Stomach (tissue), 9 donors: ENCODE results near the gene SDHA. TPM values are rescaled to one million over a fixed set of nuclear protein-coding genes. Genes with fewer than 3 reads are reported as not detected.

ENCODE experiments used
- DNase-seq, 2 donors: peaks; one replicate each; pipeline versions ENCODE4 v3.0.0 to v3.0.0-alpha.2; 2013 to 2019
- H3K27ac ChIP-seq, 5 donors: fragments of 200-600 bp in 4 of 5; sonication (generic) in 4 of 5; one replicate each; pipeline ENCODE4 v1.5.1; 2013 to 2019; ENCODE audit warnings: mild to moderate bottlenecking in 1 of 5, moderate library complexity in 1 of 5
- H3K27me3 ChIP-seq, 3 donors: fragments of 200-600 bp; sonication (generic); one replicate each; pipeline ENCODE4 v1.5.1; 2017 to 2019; ENCODE audit warnings: mixed run types in 1 of 3
- H3K36me3 ChIP-seq, 4 donors: fragments of 200-600 bp; sonication (generic); 1 replicate in 3 of 4; 2 replicates in 1 of 4; pipeline ENCODE4 v1.5.1; 2016 to 2019
- H3K4me1 ChIP-seq, 4 donors: fragments of 200-600 bp; sonication (generic); one replicate each; pipeline ENCODE4 v1.5.1; 2016 to 2019
- H3K4me3 ChIP-seq, 4 donors: fragments of 200-600 bp; sonication (generic) in 3 of 4; one replicate each; pipeline ENCODE4 v1.5.1; 2016 to 2019; ENCODE audit warnings: mild to moderate bottlenecking in 1 of 4
- H3K9me3 ChIP-seq, 4 donors: fragments of 200-600 bp; sonication (generic); one replicate each; pipeline ENCODE4 v1.5.1; 2016 to 2019
- EP300 ChIP-seq: sonication (generic); formaldehyde crosslinking; IDR thresholded peaks from one replicate; pipeline ENCODE4 v1.6.1; 2017; ENCODE audit warnings: antibody characterized with exemption
- POLR2A ChIP-seq, 4 donors: fragments of 450-650 bp; IDR thresholded peaks; one replicate each; pipeline ENCODE4 v1.6.1; 2016; ENCODE audit warnings: antibody characterized with exemption in 4 of 4, control low read depth in 2 of 4, mild to moderate bottlenecking in 1 of 4, moderate library complexity in 1 of 4
- POLR2AphosphoS5 ChIP-seq, 3 donors: sonication (generic); formaldehyde crosslinking; IDR thresholded peaks; one replicate each; pipeline ENCODE4 v1.6.1; 2016; ENCODE audit warnings: antibody characterized with exemption in 3 of 3
- WGBS, 5 donors: extraction: QIAGEN DNeasy Blood & Tissue Kit in 3 of 5; methylation state at CpG; one replicate each; pipeline versions ENCODE4 v1.1.5 to v1.1.7; 2013 to 2018; 5-methylcytosine and 5-hydroxymethylcytosine counted together
- intact Hi-C: fragments of 100-400 bp; cut with DNase I; formaldehyde crosslinking; loops from one replicate; pipeline ENCODE4 v1.15.1; 2023; ENCODE audit warnings: low total_unique reads
- polyA plus RNA-seq, 3 donors: library from polyadenylated mRNA; stranded (reverse); fragments of 200-250 nt; gene quantifications; one replicate each; pipeline ENCODE4 v1.2.3, GENCODE V29; 2013
- total RNA-seq, 5 donors: library from RNA; depleted of rRNA; stranded (reverse); fragments of >200 nt; gene quantifications; one replicate each; pipeline versions ENCODE4 v1.1.0 to v1.2.3, GENCODE V29; 2014 to 2016
- TF ChIP-seq, protein P1 (sequence below), 7 experiments: fragments of 450-650 bp in 4 of 7; fragments of 200-600 bp in 3 of 7; sonication (generic) in 3 of 7; IDR thresholded peaks; one replicate each; pipeline ENCODE4 v1.5.1; 2016 to 2019; ENCODE audit warnings: antibody characterized with exemption in 7 of 7, control low read depth in 2 of 7, mild to moderate bottlenecking in 1 of 7
- donor health status: healthy with polysubstance abuse.
- donor health status: Bipolar disorder and iron deficiency.
- donor health status: healthy.

The SDHA gene
- total and polyA plus RNA-seq, 8 donors, result 78.8 to 509 (median 111) TPM

DNA sequence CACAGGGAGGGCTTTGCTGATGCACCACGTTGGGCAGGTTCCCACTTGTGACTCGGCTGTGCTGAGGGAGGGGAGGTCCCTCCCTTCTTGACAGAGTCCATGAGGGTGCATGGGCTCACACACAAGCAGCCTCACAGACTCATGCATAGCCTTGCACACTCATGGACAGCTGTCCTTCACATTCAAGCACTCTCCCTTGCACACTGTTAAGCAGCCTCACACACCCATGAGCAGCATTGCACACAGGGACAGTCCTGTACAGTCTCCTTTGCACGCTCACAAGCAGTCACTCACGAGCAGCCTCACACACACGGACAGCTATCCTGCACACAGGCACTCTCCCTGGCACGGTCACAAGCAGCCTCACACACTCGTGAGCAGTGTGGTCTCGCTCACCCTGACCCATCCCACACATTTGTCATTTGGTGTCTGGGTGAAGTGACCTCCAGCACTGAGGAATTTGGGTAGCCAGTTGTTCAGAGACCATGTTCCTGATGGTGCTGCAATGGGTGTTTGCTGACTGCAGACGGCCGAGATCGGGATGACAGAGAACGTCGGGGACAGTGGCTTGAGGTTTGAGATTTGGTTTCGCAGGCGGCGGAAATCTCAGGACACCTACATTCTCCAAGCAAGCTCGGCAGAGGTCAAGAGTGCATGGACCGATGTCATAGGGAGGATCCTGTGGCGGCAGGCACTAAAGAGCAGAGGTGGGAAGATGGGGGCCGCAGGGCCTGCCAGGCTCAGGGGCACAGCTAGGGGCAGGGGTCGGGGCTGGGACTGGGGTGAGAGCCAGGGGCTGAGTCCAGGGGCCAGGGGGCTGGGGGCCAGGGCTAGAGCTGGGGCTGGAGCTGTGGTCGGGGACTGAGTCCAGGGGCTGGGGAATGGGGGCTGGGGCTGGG lies 44.5 kb upstream of the SDHA start:
- Histone ChIP-seq H3K36me3 (no peaks in the 10 kb centered on the region), H3K27me3 (peaks cover 0 to 10% (median 0%) of the 10 kb centered on the region in 3 donors), H3K27ac (no peak overlapping the region), H3K4me1 (no peaks in the 10 kb centered on the region), H3K9me3 (no peaks in the 10 kb centered on the region), H3K4me3 (no peak overlapping the region)
- no peak for DNase-seq
- TF ChIP-seq EP300, result no peak
- intact Hi-C loops, result no loop called here
- WGBS, 5 donors, result 82 to 92% (median 86%) methylated on average over 20 to 22 of the region's 22 CpGs

DNA sequence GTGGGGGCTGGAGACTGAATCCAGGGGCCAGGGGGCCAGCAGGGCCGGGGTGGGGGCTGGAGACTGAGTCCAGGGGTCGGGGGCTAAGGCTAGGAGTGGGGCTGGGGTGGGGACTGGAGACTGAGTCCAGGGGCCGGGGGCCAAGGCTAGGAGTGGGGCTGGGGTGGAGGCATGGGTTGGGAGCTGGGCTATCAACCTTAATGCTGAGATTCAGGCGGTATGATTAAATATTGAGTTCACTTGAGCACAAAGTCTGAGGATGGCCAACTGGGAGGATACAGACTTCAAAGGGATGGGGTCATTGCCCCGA lies 43.9 kb upstream of the SDHA start:
- Histone ChIP-seq H3K9me3 (no peaks in the 10 kb centered on the region), H3K36me3 (no peaks in the 10 kb centered on the region), H3K27ac (no peak overlapping the region), H3K27me3 (peaks cover 0 to 10% (median 0%) of the 10 kb centered on the region in 3 donors), H3K4me3 (no peak overlapping the region), H3K4me1 (no peaks in the 10 kb centered on the region)
- no peak for TF ChIP-seq EP300
- TF ChIP-seq, protein P1, sequence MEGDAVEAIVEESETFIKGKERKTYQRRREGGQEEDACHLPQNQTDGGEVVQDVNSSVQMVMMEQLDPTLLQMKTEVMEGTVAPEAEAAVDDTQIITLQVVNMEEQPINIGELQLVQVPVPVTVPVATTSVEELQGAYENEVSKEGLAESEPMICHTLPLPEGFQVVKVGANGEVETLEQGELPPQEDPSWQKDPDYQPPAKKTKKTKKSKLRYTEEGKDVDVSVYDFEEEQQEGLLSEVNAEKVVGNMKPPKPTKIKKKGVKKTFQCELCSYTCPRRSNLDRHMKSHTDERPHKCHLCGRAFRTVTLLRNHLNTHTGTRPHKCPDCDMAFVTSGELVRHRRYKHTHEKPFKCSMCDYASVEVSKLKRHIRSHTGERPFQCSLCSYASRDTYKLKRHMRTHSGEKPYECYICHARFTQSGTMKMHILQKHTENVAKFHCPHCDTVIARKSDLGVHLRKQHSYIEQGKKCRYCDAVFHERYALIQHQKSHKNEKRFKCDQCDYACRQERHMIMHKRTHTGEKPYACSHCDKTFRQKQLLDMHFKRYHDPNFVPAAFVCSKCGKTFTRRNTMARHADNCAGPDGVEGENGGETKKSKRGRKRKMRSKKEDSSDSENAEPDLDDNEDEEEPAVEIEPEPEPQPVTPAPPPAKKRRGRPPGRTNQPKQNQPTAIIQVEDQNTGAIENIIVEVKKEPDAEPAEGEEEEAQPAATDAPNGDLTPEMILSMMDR (IDR thresholded peaks at IDR 0.05), result no peak
- 76 to 92% (median 84%) methylated on average over 5 of the region's 5 CpGs for WGBS, 5 donors
- DNase-seq, result no peak
- intact Hi-C loops, result no loop called here

DNA sequence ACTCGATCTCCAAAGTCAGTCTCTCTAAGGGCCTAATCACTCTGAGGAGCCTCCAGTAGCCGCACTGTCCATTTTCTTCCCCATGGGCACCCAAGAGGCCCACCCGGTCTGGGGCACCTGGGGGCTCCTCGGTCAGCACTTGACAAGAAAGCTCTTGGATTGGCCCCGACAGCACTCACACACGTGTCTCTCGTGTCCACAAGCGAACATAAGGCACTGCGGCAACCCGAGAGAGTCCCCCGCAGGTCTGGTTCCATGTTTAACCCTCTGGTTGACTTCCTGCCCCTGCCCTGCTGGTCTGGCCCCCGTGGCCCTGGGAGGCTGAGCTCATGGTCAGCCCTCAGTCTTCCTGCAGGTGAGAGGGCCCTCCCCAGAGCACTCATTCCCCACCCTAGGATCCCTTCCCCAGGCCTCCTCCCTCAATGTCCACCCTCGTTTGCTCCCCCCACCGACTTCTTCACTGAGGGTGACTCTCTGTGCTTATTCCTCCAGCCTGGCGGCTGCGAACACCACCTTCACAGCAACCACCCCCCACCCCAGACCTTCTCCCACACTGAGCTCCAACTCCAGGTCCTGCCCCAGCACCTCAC lies 43.1 kb upstream of the SDHA start:
- no peak for DNase-seq
- intact Hi-C loops, result no loop called here
- TF ChIP-seq, protein P1 (IDR thresholded peaks at IDR 0.05), result no peak
- no peak for TF ChIP-seq EP300
- no peak for TF ChIP-seq POLR2A (IDR thresholded peaks at IDR 0.05)
- TF ChIP-seq POLR2AphosphoS5 (IDR thresholded peaks at IDR 0.05), result no peak
- Histone ChIP-seq H3K9me3 (no peaks in the 10 kb centered on the region), H3K4me3 (no peak overlapping the region), H3K4me1 (no peaks in the 10 kb centered on the region), H3K36me3 (no peaks in the 10 kb centered on the region), H3K27ac (no peak overlapping the region), H3K27me3 (peaks cover 0 to 10% (median 0%) of the 10 kb centered on the region in 3 donors)
- WGBS, 5 donors, result 85 to 94% (median 91%) methylated on average over 16 of the region's 16 CpGs

DNA sequence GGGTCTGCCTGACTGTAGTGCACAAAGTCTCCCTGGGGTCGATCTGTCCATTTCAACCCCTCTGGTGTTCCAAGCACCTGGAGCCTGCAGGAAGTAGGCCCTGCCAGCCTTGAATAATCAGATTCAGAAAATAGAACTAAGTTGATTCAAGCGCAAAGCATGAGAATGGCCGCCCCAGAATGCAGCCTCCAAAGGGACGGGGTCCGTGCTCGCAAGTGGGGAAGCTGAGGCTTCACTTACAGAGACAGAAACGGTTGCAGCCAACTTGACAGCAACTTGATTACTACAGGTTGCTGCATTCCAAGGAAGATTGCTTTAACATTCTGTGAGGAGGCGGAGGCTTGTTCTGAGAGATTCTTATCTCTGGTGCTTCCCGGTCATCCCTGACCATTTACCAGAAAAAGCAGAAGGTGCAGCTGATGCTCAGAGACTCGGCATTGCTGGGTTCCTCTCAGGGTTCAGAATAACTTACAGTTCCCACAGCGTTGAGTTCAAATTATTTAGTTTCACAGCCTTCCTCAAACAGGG lies 41.8 kb upstream of the SDHA start:
- H3K9me3 ChIP-seq, result no peaks in the 10 kb centered on the region
- WGBS, 5 donors, result 77 to 88% (median 81%) methylated on average over 10 to 11 of the region's 11 CpGs

More for the DNA sequence above, 41.8 kb upstream of the SDHA start:
- Histone ChIP-seq H3K36me3 (no peaks in the 10 kb centered on the region), H3K4me1 (no peaks in the 10 kb centered on the region), H3K27ac (no peak overlapping the region), H3K27me3 (peaks cover 0 to 13% (median 0%) of the 10 kb centered on the region in 3 donors), H3K4me3 (no peak overlapping the region)
- intact Hi-C loops, result no loop called here
- no peak for DNase-seq
- TF ChIP-seq POLR2A (IDR thresholded peaks at IDR 0.05) (no peak), POLR2AphosphoS5 (IDR thresholded peaks at IDR 0.05) (no peak), EP300 (no peak)
- TF ChIP-seq, protein P1 (IDR thresholded peaks at IDR 0.05), result no peak
